ENCODE data around the gene PAN3. TPM values are rescaled to one million over a fixed set of nuclear protein-coding genes. Genes with fewer than 3 reads are reported as not detected.

PAN3 gene
- total and polyA plus RNA-seq, 2 of the 8 experiments (the other 6 are each of a cell fraction or from before 2014, with no cell fraction given) = 12.7 to 39.3 TPM

GRCh38 chr13:28333204-28333881, 195.0 kb downstream of the PAN3 start (continued):
- TF ChIP-seq CTCF (IDR thresholded peaks at IDR 0.05; ENCODE audit: control extremely low read depth in 1 of 3, insufficient read depth in 1 of 3, low read depth in 1 of 3, low read length in 3 of 3) = no peak
- TF ChIP-seq GTF2F1 (IDR thresholded peaks at IDR 0.05; ENCODE audit: borderline replicate concordance, low read depth, low read length) = no peak
- TF ChIP-seq CHD2 (IDR thresholded peaks at IDR 0.05; ENCODE audit: low read length) = no peak
- no peak for TF ChIP-seq TCF12 (IDR thresholded peaks at IDR 0.05; ENCODE audit: low read depth, low read length)
- no peak for TF ChIP-seq KDM5A (IDR thresholded peaks at IDR 0.05; ENCODE audit: low read length)
- no peak for TF ChIP-seq CBX5 (IDR thresholded peaks at IDR 0.05; ENCODE audit: low read depth, low read length)
- TF ChIP-seq CREB1 (IDR thresholded peaks at IDR 0.05) = no peak
- TF ChIP-seq BRCA1 (IDR thresholded peaks at IDR 0.05; ENCODE audit: low read depth, low read length) = no peak
- TF ChIP-seq NANOG (IDR thresholded peaks at IDR 0.05; ENCODE audit: insufficient read depth, low read depth, low read length, poor library complexity, severe bottlenecking) = no peak
